HG02588 (cell line): ENCODE results near the gene ZNF77.
A peak's percentile ranks its signal among the peaks of the same experiment; 100 is the strongest.
"Not testable (repeated sequence)": the region's sequence is repeated elsewhere in the genome, so short reads cannot be mapped to it uniquely, and the experiment has no call there.

Source experiments
- ATAC-seq: cut with Tn5 transposase; IDR thresholded peaks from one replicate; pipeline ENCODE4 v1.9.1; 2021; ENCODE audit warnings: mild to moderate bottlenecking, moderate library complexity; ENCODE audit not compliant: unreplicated experiment

Gene ZNF77

GRCh38 chr19:2973229-2973628, 28.5 kb upstream of the ZNF77 start:
- no peak for ATAC-seq

GRCh38 chr19:2970201-2970835, 25.5 kb upstream of the ZNF77 start:
- no peak for ATAC-seq

DNA sequence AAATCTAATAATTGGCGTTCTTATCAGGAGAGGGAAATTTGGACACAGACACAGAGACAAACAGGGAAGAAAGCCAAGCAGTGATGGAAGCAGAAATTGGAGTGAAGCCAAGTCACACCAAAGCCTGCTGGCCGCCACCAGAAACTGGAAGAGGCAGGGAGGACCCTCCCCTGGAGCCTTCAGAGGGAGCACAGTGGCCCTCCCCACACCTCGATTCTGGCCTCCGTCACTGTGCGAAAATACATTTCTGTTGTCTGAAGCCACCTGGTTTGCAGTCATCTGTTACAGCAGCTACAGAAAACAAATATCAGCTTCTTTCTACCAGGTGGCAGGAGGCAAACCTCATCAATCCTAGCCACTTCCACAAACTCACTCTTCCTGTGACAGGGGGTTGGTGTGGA, 24.3 kb upstream of the ZNF77 start:
- ATAC-seq: no peak

DNA sequence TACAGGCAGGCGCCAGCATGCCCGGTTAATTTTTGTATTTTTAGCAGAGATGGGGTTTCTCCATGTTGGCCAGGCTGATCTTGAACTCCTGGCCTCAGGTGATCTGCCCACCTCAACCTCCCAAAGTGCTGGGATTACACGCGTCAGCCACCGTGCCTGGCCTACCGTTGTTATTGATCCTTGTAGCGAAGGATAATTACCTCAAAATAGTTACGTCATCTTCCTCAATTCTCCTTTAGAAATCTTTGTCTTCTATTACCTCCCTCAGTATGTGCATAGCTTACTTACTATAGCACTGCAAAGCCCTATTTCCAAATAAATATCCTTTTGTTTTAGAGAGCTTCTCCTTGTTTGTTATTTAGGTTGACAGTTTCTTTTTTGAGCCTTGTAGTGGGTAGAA, 23.2 kb upstream of the ZNF77 start:
- ATAC-seq: no peak

DNA sequence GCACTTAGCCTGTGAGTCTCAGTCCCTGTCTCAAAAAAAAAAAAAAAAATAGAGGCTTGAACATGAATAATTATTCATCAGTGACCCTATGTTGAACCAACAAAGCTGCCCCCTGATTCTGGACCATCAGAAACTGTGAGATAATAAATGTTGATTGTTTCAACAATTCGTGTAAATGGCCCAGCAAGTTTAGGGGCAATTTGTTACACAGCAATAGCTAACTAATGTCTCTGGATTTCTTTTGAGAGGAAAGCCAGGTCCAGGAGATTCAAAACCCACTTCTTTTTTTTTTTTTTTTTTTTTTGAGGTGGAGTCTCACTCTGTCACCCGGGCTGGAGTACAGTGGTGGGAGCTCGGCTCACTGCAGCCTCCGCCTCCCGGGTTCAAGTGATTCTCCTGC, 20.1 kb upstream of the ZNF77 start:
- ATAC-seq: no peak

GRCh38 chr19:2963631-2964030, 18.9 kb upstream of the ZNF77 start:
- not testable (repeated sequence) for ATAC-seq

- ATAC-seq: no peak
Observed at GRCh38 chr19:2963122-2963521, 18.4 kb upstream of the ZNF77 start.

- no peak for ATAC-seq
Observed at GRCh38 chr19:2962018-2962670, 17.4 kb upstream of the ZNF77 start.

DNA sequence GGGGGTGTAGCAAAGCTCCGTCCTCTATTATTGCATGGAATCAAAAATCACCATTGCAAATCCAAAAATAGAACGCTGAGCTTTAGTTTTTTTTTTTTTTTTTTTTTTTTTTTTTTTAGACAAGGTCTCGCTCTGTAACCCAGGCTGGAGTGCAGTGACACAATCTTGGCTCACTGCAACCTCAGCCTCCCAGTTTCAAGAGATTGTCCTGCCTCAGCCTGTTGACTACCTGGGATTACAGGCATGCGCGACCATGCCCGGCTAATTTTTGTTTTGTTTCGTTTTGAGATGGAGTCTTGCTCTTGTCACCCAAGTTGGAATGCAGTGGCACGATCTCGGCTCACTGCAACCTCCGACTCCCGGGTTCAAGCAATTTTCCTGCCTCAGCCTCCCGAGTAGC, 15.3 kb upstream of the ZNF77 start:
- ATAC-seq: no peak

- no peak for ATAC-seq
Observed at GRCh38 chr19:2957160-2957559, 12.4 kb upstream of the ZNF77 start.

GRCh38 chr19:2952953-2953481, 8.2 kb upstream of the ZNF77 start:
- no peak for ATAC-seq

- peak; percentile 90 for ATAC-seq
Observed at GRCh38 chr19:2950286-2951124, 5.7 kb upstream of the ZNF77 start.

DNA sequence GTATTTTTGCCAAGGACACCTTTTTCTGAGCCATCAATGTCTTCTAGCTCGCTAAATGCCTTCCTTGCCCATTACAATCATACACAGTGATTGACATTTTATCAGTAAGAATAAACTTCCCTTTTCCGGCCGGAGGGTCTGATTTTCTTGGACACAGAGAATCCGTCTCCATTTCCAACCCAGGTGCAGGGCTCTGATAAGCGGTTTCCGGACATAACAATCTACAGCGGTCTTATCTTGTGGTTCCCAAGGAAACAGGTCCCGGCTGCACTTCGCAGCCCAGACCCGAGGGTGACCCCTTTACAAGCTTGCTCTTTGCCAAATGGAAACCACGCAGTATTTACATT, 5.1 kb upstream of the ZNF77 start:
- ATAC-seq: no peak

- ATAC-seq: no peak
Observed at GRCh38 chr19:2945575-2946184, 909 bp upstream of the ZNF77 start.

- ATAC-seq: no peak
Observed at GRCh38 chr19:2944403-2944774, 382 bp downstream of the ZNF77 start.

GRCh38 chr19:2942928-2943640, 1.7 kb downstream of the ZNF77 start:
- ATAC-seq: no peak

DNA sequence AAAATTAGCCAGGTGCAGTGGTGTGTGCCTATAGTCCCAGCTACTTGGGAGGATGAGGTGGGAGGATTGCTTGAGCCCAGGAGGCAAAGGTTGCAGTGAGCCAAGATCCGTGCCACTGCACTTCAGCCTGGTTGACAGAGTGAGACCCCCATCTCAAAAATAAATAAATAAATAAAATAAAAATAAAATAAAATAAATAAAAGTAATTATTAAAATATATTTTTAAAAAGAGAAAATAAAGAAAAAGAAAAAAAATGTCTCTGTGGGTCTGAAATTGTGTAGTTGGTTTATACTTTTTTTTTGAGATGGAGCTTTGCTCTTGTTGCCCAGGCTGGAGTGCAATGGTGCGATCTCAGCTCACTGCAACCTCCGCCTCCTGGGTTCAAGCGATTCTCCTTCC, 8.9 kb downstream of the ZNF77 start:
- not testable (repeated sequence) for ATAC-seq

DNA sequence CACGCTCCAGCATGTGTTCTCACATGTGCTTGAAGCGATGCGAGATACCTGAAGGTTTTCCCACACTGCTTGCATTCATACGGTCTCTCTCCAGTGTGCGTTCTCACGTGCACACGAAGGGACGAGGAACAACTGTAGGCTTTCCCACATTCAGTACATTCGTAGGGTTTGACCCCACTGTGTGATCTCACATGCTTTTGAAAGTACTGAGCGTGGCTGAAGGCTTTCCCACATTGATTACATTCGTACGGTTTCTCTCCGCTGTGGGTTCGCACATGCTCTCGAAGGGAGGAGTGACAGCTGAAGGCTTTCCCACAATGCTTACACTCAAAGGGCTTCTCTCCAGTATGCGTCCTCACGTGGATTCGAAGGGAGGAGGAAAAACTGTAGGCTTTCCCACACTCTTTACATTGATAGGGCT, 11.3 kb downstream of the ZNF77 start:
- ATAC-seq: no peak

DNA sequence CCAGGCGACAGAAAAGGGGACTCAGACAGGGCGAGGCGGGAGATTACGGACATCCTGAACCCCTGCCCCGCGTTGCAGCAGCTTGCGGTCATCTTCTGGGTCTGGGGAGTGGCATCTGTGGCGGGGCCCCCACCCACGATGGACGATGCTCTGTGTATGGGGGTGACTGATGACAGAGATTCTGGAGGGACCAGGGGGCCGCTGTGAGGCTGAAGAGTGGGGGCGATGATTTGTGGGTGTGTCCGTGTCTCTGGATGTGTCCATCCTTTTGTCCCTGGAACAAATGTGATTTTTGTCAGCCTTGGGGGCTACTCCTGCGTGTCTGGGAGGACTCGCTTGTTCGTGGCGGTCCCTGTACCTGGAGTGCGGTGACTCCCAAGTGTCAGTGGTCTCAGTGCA, 17.7 kb downstream of the ZNF77 start:
- no peak for ATAC-seq

GRCh38 chr19:2926341-2927031, 18.3 kb downstream of the ZNF77 start:
- no peak for ATAC-seq
